HFFc6 (cell line): ENCODE results near the gene GALNT2. TPM values are rescaled to one million over a fixed set of nuclear protein-coding genes. Genes with fewer than 3 reads are reported as not detected.

Source experiments
- DNase-seq: peaks from one replicate; pipeline ENCODE4 v3.0.0-alpha.2; 2018
- H3K27ac Mint-ChIP-seq: 2 replicates; pipeline ENCODE4 v1.8.0; 2020; ENCODE audit warnings: mild to moderate bottlenecking, mixed read lengths
- H3K27me3 Mint-ChIP-seq: 2 replicates; pipeline ENCODE4 v1.8.0; 2021; ENCODE audit warnings: mild to moderate bottlenecking, moderate library complexity, mixed read lengths; ENCODE audit not compliant: insufficient read depth
- H3K36me3 Mint-ChIP-seq: 2 replicates; pipeline ENCODE4 v1.8.0; 2021; ENCODE audit warnings: low read depth, mixed read lengths
- H3K4me1 Mint-ChIP-seq: 2 replicates; pipeline ENCODE4 v1.8.0; 2020; ENCODE audit warnings: low read depth, mixed read lengths
- H3K4me3 Mint-ChIP-seq: 2 replicates; pipeline ENCODE4 v1.8.0; 2020; ENCODE audit warnings: mild to moderate bottlenecking, moderate library complexity, mixed read lengths
- H3K9me3 Mint-ChIP-seq: 2 replicates; pipeline ENCODE4 v1.8.0; 2020; ENCODE audit warnings: mild to moderate bottlenecking, mixed read lengths
- total RNA-seq, 6 experiments: library from RNA; stranded (reverse); fragmentation: NEBNext Ultra II Directional; extraction: Animal tissue kit (Norgen Biotek cat#: 25700); gene quantifications; 2 replicates in 1 of 6; 3 replicates in 5 of 6; pipeline ENCODE4 v1.2.3, GENCODE V29; 2021
- TF ChIP-seq, protein P1 (sequence below): fragments of 200-600 bp; sonication (generic); IDR thresholded peaks from 2 replicates; pipeline ENCODE4 v1.5.0; 2021; ENCODE audit warnings: antibody characterized with exemption, mild to moderate bottlenecking

The GALNT2 gene
- total RNA-seq, 6 experiments from 2014 or later = 174 to 194 (median 181) TPM

DNA sequence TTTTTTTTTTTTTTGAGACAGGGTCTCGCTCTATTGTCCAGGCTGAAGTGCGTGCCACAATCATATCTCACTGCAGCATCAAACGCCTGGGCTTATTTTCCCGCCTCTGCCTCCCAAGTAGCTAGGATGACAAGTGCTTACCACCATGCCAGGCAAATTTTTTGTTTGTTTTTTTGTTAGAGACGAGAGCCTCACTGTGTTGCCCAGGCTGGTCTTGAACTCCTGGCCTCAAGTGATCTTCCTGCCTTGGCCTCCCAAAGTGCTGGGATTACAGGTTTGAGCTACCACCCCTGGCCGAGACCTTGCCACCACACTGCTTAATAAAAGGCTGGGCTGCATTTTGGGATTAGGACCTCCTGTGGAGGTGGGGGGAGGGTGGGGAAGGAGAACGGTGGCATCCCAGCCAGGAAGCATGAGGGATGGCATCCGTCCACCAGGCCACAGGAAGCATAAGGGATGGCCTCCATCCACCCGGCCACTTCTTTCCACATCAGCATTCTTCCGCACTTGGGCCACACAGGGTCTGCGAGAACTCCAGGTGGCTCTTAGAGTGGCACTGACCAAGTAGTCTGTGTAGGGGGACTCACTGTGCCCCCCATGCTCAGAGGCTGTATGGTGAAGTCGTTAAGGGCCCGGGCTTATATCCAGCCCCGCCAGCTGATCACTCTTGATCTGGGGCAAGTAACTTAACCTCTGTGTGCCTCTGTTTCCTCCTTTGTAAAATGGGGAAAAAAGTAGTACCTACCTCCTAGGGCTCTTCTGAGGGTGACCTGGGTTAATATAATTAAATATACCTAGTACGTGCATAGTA, 75.0 kb downstream of the GALNT2 start:
- Mint-ChIP-seq H3K27me3 (no peaks in the 10 kb centered on the region; the same call in 1 of the 2 replicates), H3K4me3 (no peak overlapping the region), H3K4me1 (peaks cover 36% of the 10 kb centered on the region), H3K9me3 (no peaks in the 10 kb centered on the region), H3K36me3 (peaks cover 8% of the 10 kb centered on the region; the same call in 1 of the 2 replicates), H3K27ac (no peak overlapping the region)
- TF ChIP-seq, protein P1, sequence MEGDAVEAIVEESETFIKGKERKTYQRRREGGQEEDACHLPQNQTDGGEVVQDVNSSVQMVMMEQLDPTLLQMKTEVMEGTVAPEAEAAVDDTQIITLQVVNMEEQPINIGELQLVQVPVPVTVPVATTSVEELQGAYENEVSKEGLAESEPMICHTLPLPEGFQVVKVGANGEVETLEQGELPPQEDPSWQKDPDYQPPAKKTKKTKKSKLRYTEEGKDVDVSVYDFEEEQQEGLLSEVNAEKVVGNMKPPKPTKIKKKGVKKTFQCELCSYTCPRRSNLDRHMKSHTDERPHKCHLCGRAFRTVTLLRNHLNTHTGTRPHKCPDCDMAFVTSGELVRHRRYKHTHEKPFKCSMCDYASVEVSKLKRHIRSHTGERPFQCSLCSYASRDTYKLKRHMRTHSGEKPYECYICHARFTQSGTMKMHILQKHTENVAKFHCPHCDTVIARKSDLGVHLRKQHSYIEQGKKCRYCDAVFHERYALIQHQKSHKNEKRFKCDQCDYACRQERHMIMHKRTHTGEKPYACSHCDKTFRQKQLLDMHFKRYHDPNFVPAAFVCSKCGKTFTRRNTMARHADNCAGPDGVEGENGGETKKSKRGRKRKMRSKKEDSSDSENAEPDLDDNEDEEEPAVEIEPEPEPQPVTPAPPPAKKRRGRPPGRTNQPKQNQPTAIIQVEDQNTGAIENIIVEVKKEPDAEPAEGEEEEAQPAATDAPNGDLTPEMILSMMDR = no peak
- no peak for DNase-seq

DNA sequence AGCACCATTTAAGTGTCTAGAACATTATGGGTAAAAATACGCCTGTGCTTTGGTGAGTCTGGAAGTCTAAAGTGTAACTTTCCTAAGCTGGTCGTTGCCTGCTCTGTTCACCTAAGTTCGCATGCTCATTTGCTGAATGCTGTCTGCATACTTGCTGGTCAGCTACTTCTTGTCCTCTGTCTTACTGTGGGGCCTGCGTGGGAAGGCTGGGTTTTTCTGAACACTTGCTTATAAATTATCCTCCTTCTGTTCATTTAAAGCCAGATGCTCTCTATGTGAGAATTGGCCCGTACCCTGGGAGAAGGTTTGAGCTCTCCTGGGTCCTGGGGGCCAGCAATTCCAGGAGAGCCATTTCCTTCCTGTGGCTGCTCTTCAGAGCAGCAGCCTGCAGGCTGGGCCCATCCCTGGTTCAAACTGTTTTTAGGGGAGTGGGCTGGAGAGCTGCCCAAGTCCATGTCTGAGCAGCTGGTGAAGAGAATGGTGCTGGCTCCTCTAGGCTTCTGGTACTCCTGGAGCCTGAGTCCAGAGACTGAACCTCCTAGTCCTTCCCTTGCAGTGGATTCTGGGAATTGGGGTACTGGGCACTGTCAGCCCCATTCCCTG, 75.7 kb downstream of the GALNT2 start:
- Mint-ChIP-seq H3K27ac (no peak overlapping the region), H3K4me3 (no peak overlapping the region), H3K27me3 (no peaks in the 10 kb centered on the region; the same call in 1 of the 2 replicates)

DNA sequence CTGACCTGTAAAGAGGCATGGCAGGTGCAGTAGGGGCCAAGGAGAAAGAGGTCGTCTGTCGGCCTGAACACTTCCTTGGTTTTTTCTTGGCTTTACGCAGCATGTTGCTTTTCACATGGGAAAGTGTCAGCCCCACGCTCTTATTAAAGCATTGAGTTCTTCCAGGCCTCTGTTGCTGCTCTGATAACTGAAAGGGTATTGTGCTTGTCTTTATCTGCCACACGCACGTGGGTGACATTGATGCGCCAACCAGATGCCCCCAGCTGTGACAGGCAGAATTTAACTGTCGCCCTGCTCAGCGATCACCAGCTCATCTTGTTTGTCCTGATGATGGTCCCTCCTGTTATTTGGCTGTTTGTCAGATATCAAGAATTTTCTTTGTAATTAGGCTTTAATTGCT, 76.5 kb downstream of the GALNT2 start:
- Mint-ChIP-seq H3K27ac (no peak overlapping the region), H3K4me1 (peaks cover 43% of the 10 kb centered on the region), H3K4me3 (no peak overlapping the region)

More for the DNA sequence above, 75.7 kb downstream of the GALNT2 start:
- Mint-ChIP-seq H3K9me3 (no peaks in the 10 kb centered on the region), H3K36me3 (peaks cover 4% of the 10 kb centered on the region; the same call in 1 of the 2 replicates), H3K4me1 (peaks cover 40% of the 10 kb centered on the region)
- DNase-seq = no peak
- TF ChIP-seq, protein P1 = no peak

DNA sequence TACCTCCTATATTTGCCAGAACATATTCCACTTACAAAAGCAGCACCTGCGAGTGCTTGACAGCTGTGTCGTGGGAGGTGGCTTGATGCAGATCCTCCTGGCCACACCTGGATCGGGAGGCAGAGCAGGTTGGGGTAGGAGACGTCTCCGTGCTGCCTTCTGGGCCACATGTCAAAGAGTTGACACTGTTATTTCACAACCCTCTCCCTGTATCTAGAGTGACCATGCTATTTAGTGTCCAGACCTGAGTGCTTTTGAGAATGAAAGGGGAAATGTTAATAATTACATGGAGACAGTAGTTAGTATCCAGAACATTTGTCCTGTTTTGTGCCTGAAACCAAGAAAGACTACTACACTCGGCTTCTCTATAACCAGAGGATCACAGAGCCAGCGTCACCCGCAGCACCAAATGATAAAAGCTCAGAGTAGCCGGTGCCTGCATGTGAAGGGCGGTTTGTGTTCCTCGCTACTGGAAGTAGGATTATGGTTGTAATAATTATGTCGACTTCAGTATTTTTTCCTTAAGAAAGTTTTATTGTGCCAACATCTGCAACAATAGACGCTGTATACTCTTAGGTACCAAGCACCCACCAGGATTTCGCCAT, 77.1 kb downstream of the GALNT2 start:
- no peak overlapping the region for H3K4me3 Mint-ChIP-seq
- DNase-seq = no peak
- no peaks in the 10 kb centered on the region for H3K9me3 Mint-ChIP-seq
- H3K36me3 Mint-ChIP-seq = no peaks in the 10 kb centered on the region
- peaks cover 41% of the 10 kb centered on the region for H3K4me1 Mint-ChIP-seq
- H3K27me3 Mint-ChIP-seq = no peaks in the 10 kb centered on the region; the same call in 1 of the 2 replicates
- H3K27ac Mint-ChIP-seq = no peak overlapping the region
- TF ChIP-seq, protein P1 = no peak

More for the DNA sequence above, 76.5 kb downstream of the GALNT2 start:
- Mint-ChIP-seq H3K9me3 (no peaks in the 10 kb centered on the region), H3K27me3 (no peaks in the 10 kb centered on the region; the same call in 1 of the 2 replicates), H3K36me3 (no peaks in the 10 kb centered on the region)
- TF ChIP-seq, protein P1 = no peak
- no peak for DNase-seq

DNA sequence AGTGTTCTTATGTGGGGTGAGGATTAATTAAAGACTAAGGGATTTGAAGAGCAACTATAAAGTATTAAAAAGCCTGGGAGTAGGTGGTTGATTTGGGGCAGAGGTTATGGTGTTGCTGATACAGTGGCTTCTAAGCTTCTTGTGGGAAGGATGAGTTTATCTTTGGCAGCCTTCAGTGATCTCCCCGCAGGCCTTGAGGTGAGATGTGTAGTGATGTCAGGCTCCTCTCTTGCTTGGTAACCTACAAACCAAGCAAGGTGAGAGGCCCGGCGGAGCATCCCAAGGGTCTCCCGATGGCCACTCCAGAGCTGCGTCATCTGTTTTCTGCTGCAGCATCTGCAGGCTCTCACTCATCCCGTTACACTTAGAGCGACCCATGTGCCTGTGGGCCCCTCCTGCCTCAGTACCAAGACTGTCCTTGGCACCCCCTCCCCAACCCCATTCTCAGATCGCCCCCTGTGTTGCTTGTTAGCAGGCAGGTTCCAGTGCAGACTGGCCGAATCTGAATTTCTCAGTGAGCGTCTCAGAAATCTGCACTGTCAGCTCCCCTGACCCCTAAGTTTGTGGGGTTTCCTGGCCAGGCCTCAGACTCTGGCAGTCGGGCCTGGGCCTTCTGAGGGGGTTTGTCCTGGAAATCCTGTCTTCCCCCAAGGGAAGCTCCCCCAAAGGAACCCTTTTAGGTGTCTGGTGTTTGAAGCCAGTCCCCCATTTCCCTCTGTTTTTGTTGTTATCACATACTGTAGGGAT, 77.9 kb downstream of the GALNT2 start:
- Mint-ChIP-seq H3K27me3 (no peaks in the 10 kb centered on the region), H3K27ac (no peak overlapping the region), H3K4me1 (peaks cover 33% of the 10 kb centered on the region), H3K4me3 (no peak overlapping the region), H3K36me3 (no peaks in the 10 kb centered on the region), H3K9me3 (no peaks in the 10 kb centered on the region)
- TF ChIP-seq, protein P1 = no peak
- DNase-seq = no peak
